ENCODE results near the gene PPP2R2B.

DNA sequence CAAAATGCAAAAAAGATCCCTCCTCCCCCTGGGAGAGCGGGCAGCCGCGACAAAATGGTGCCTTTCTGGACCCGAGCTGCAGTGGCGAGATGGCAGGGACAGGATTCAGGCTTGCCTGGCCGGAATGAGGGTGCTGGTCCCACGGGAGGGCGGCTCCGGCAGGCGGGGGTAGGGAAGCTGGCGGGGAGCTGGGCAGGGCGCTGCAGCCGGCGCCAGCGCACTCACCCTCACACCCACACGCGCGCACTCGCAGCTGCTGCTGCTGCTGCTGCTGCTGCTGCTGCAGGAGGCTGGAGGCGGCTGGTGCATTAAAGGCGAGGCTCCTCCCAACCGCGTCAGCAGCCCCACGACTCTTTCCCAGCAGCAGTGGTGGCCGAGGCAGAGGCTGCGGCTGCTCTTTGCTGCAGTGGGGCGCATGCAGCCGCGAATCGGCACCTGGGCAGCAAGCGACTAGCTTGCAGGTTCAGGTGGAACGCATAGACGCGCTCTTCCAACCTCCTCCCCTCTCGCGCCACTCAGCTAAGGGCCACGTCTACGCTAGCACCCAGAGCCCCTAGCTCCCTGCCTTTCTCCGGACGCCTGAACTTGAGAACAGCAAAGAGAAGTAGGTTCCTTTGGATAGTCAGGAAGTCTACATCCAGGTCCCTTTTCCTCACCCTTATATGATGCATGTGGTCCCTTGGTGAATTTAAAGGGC, at the start of gene PPP2R2B:
- no peak for TF ChIP-seq CTCF (IDR thresholded peaks at IDR 0.05 in 2 of 3, conservative IDR thresholded peaks at IDR 0.05 in 1 of 3; ENCODE audit: borderline replicate concordance in 1 of 3, insufficient read depth in 1 of 3, low read depth in 2 of 3, low read length in 2 of 3)
- TF ChIP-seq POLR2A (IDR thresholded peaks at IDR 0.05; ENCODE audit: borderline replicate concordance, extremely low read depth, insufficient read depth, insufficient read length), result no peak
- TF ChIP-seq JUND (IDR thresholded peaks at IDR 0.05), result no peak
- TF ChIP-seq ZFX (IDR thresholded peaks at IDR 0.05), result no peak
